Activated naive CD4-positive, alpha-beta T cell treated with anti-CD3 and anti-CD28 coated beads for 36 hours (primary cell): ENCODE data around the gene ACTL6B. TPM values are rescaled to one million over a fixed set of nuclear protein-coding genes. Genes with fewer than 3 reads are reported as not detected.

Source experiments
- CTCF ChIA-PET: fragments of 350-600 bp; sonication (Branson Sonifier 250); formaldehyde crosslinking; loops from one replicate; lab custom pipeline; 2021; ENCODE audit warnings: antibody characterized with exemption; lab: Charles Lee
- DNase-seq: peaks from one replicate; pipeline ENCODE4 v3.0.0-alpha.2; 2020
- H3K27ac Mint-ChIP-seq: one replicate; pipeline ENCODE4 v1.8.0; 2021; ENCODE audit warnings: mild to moderate bottlenecking, mixed read lengths
- H3K27me3 Mint-ChIP-seq: one replicate; pipeline ENCODE4 v1.8.0; 2021; ENCODE audit warnings: low read depth, mixed read lengths
- H3K36me3 Mint-ChIP-seq: one replicate; pipeline ENCODE4 v1.8.0; 2021; ENCODE audit warnings: low read depth, mixed read lengths
- H3K4me1 Mint-ChIP-seq: one replicate; pipeline ENCODE4 v1.8.0; 2021; ENCODE audit warnings: low read depth, mixed read lengths
- H3K4me3 Mint-ChIP-seq: one replicate; pipeline ENCODE4 v1.8.0; 2021; ENCODE audit warnings: mild to moderate bottlenecking, moderate library complexity, mixed read lengths
- H3K9me3 Mint-ChIP-seq: one replicate; pipeline ENCODE4 v1.8.0; 2021; ENCODE audit warnings: mixed read lengths
- intact Hi-C: fragments of 100-400 bp; cut with micrococcal nuclease; formaldehyde crosslinking; loops from one replicate; pipeline ENCODE4 v1.15.1; 2023
- total RNA-seq, 2 experiments: library from RNA; stranded (reverse); gene quantifications; one replicate each; pipeline ENCODE4 v1.2.3, GENCODE V29; 2021

ACTL6B gene
- total RNA-seq, 2 experiments from 2014 or later, result not detected

GRCh38 chr7:100632951-100633717 is 23.1 kb downstream of the ACTL6B start:
- Mint-ChIP-seq H3K36me3 (peaks cover 6% of the 10 kb centered on the region), H3K27ac (peak overlapping the region; percentile 76), H3K4me3 (peak overlapping the region; percentile 80), H3K27me3 (no peaks in the 10 kb centered on the region), H3K4me1 (peaks cover 22% of the 10 kb centered on the region), H3K9me3 (no peaks in the 10 kb centered on the region)
- CTCF ChIA-PET, result interaction anchor here (0.6 to 3.9 kb wide), 15 partner anchors 9 to 92 kb away, joined by 3 to 38 read pairs (median 4); partner anchors contain the start of genes ACTL6B, MOSPD3 and POP7
- intact Hi-C loops, result loop anchor here (1.0 to 5.0 kb wide), 2 partner anchors 58 to 94 kb away; no protein-coding TSS in a partner anchor
- peak; percentile 71 for DNase-seq

- CTCF ChIA-PET, result interaction anchor here (0.6 to 2.5 kb wide), 6 partner anchors 17 to 185 kb away, joined by 3 to 16 read pairs (median 4); partner anchors contain the start of gene MOSPD3
- no peak for DNase-seq
- Mint-ChIP-seq H3K4me3 (no peak overlapping the region), H3K4me1 (peaks cover 35% of the 10 kb centered on the region), H3K36me3 (peaks cover 3% of the 10 kb centered on the region), H3K9me3 (no peaks in the 10 kb centered on the region), H3K27ac (peak overlapping the region; percentile 26), H3K27me3 (no peaks in the 10 kb centered on the region)
- intact Hi-C loops, result loop anchor here (5.0 kb wide), 1 partner anchor 97 kb away; no protein-coding TSS in a partner anchor
Measured at GRCh38 chr7:100630066-100630465, 26.2 kb downstream of the ACTL6B start.

- Mint-ChIP-seq H3K27me3 (no peaks in the 10 kb centered on the region), H3K36me3 (no peaks in the 10 kb centered on the region), H3K9me3 (no peaks in the 10 kb centered on the region), H3K4me3 (no peak overlapping the region), H3K4me1 (peaks cover 35% of the 10 kb centered on the region), H3K27ac (no peak overlapping the region)
- intact Hi-C loops, result loop anchor here (5.0 kb wide), 2 partner anchors 48 to 223 kb away; partner anchors contain the start of gene SLC12A9
- peak; percentile 51 for DNase-seq
- CTCF ChIA-PET, result interaction anchor here (0.5 to 2.5 kb wide), 9 partner anchors 16 to 630 kb away, joined by 3 to 16 read pairs (median 4); partner anchors contain the start of genes FBXO24, LRCH4, MOSPD3 and POP7
Measured at GRCh38 chr7:100629117-100629716, 27.0 kb downstream of the ACTL6B start.

GRCh38 chr7:100627238-100627549 is 29.1 kb downstream of the ACTL6B start:
- H3K4me3 Mint-ChIP-seq, result peak overlapping the region; percentile 66
- H3K9me3 Mint-ChIP-seq, result no peaks in the 10 kb centered on the region
- no peaks in the 10 kb centered on the region for H3K27me3 Mint-ChIP-seq
- no peak overlapping the region for H3K27ac Mint-ChIP-seq
- H3K4me1 Mint-ChIP-seq, result peaks cover 25% of the 10 kb centered on the region
- no peak for DNase-seq
- no peaks in the 10 kb centered on the region for H3K36me3 Mint-ChIP-seq
- intact Hi-C loops, result loop anchor here (5.0 kb wide), 2 partner anchors 50 to 225 kb away; partner anchors contain the start of gene SLC12A9
- CTCF ChIA-PET, result interaction anchor here (1.0 to 2.5 kb wide), 4 partner anchors 15 to 65 kb away, joined by 3 to 13 read pairs (median 4); partner anchors contain the start of genes LRCH4 and MOSPD3

GRCh38 chr7:100626530-100627237 is 29.6 kb downstream of the ACTL6B start:
- peak overlapping the region; percentile 66 for H3K4me3 Mint-ChIP-seq
- no peaks in the 10 kb centered on the region for H3K9me3 Mint-ChIP-seq
- DNase-seq, result peak; percentile 91
- CTCF ChIA-PET, result interaction anchor here (0.6 to 2.5 kb wide), 5 partner anchors 14 to 549 kb away, joined by 3 to 13 read pairs (median 5); partner anchors contain the start of genes LRCH4 and MOSPD3
- H3K36me3 Mint-ChIP-seq, result no peaks in the 10 kb centered on the region
- H3K27ac Mint-ChIP-seq, result peak overlapping the region; percentile 24
- H3K27me3 Mint-ChIP-seq, result no peaks in the 10 kb centered on the region
- peaks cover 24% of the 10 kb centered on the region for H3K4me1 Mint-ChIP-seq
- intact Hi-C loops, result loop anchor here (1.0 to 5.0 kb wide), 5 partner anchors 14 to 226 kb away; partner anchors contain the start of genes FBXO24, LRCH4, MEPCE and MOSPD3

GRCh38 chr7:100626055-100626454 is 30.2 kb downstream of the ACTL6B start:
- CTCF ChIA-PET, result interaction anchor here (0.6 to 2.5 kb wide), 4 partner anchors 41 to 548 kb away, joined by 3 to 13 read pairs (median 6); partner anchors contain the start of gene LRCH4
- H3K4me1 Mint-ChIP-seq, result peaks cover 24% of the 10 kb centered on the region

GRCh38 chr7:100623951-100624824 is 32.1 kb downstream of the ACTL6B start:
- intact Hi-C loops, result no loop called here
- no peak for DNase-seq
- no peak overlapping the region for H3K4me3 Mint-ChIP-seq
- peaks cover 15% of the 10 kb centered on the region for H3K4me1 Mint-ChIP-seq
- H3K9me3 Mint-ChIP-seq, result no peaks in the 10 kb centered on the region
- CTCF ChIA-PET, result interaction anchor here (1.0 kb wide), 1 partner anchor 9 kb away, joined by 3 read pairs; no protein-coding TSS in a partner anchor
- no peaks in the 10 kb centered on the region for H3K36me3 Mint-ChIP-seq
- H3K27me3 Mint-ChIP-seq, result no peaks in the 10 kb centered on the region
- H3K27ac Mint-ChIP-seq, result no peak overlapping the region

More at GRCh38 chr7:100626055-100626454, 30.2 kb downstream of the ACTL6B start:
- H3K9me3 Mint-ChIP-seq, result no peaks in the 10 kb centered on the region
- H3K4me3 Mint-ChIP-seq, result peak overlapping the region; percentile 45
- H3K36me3 Mint-ChIP-seq, result no peaks in the 10 kb centered on the region
- intact Hi-C loops, result loop anchor here (1.0 to 5.0 kb wide), 5 partner anchors 14 to 226 kb away; partner anchors contain the start of genes FBXO24, LRCH4, MEPCE and MOSPD3
- no peaks in the 10 kb centered on the region for H3K27me3 Mint-ChIP-seq
- DNase-seq, result no peak
- H3K27ac Mint-ChIP-seq, result no peak overlapping the region

GRCh38 chr7:100621554-100621953 is 34.7 kb downstream of the ACTL6B start:
- Mint-ChIP-seq H3K36me3 (no peaks in the 10 kb centered on the region), H3K27ac (no peak overlapping the region), H3K4me1 (peaks cover 8% of the 10 kb centered on the region), H3K9me3 (no peaks in the 10 kb centered on the region), H3K27me3 (no peaks in the 10 kb centered on the region), H3K4me3 (no peak overlapping the region)
- intact Hi-C loops, result no loop called here
- DNase-seq, result no peak
- CTCF ChIA-PET, result interaction anchor here (0.8 to 1.3 kb wide), 2 partner anchors 11 to 35 kb away, joined by 3 to 5 read pairs; partner anchors contain the start of genes FBXO24 and LRCH4

GRCh38 chr7:100620804-100621203 is 35.4 kb downstream of the ACTL6B start:
- Mint-ChIP-seq H3K4me3 (no peak overlapping the region), H3K27me3 (no peaks in the 10 kb centered on the region), H3K4me1 (peaks cover 2% of the 10 kb centered on the region), H3K36me3 (no peaks in the 10 kb centered on the region), H3K9me3 (no peaks in the 10 kb centered on the region), H3K27ac (no peak overlapping the region)
- DNase-seq, result no peak
- intact Hi-C loops, result no loop called here
- CTCF ChIA-PET, result interaction anchor here (0.7 to 1.1 kb wide), 2 partner anchors 14 to 70 kb away, joined by 3 read pairs; no protein-coding TSS in a partner anchor

- H3K36me3 Mint-ChIP-seq, result no peaks in the 10 kb centered on the region
- CTCF ChIA-PET, result interaction anchor here (0.7 to 1.4 kb wide), 3 partner anchors 14 to 85 kb away, joined by 3 to 4 read pairs (median 3); partner anchors contain the start of gene POP7
- H3K27me3 Mint-ChIP-seq, result no peaks in the 10 kb centered on the region
- H3K4me1 Mint-ChIP-seq, result no peaks in the 10 kb centered on the region
- no peak for DNase-seq
- H3K9me3 Mint-ChIP-seq, result no peaks in the 10 kb centered on the region
- intact Hi-C loops, result no loop called here
- H3K27ac Mint-ChIP-seq, result no peak overlapping the region
- H3K4me3 Mint-ChIP-seq, result no peak overlapping the region
Measured at GRCh38 chr7:100620239-100620638, 36.0 kb downstream of the ACTL6B start.
